Hepatocyte (in vitro differentiated cells): Measurements from ENCODE around the gene MRPL20.
"Not testable (repeated sequence)": the region's sequence is repeated elsewhere in the genome, so short reads cannot be mapped to it uniquely, and the experiment has no call there.

Experiments
- EZH2 ChIP-seq: fragments of 200-600 bp; sonication (generic); IDR thresholded peaks from 2 replicates; pipeline ENCODE4 v1.6.1; 2016; ENCODE audit warnings: antibody characterized with exemption, mild to moderate bottlenecking, borderline replicate concordance
- TF ChIP-seq, protein P1 (sequence below): fragments of 200-600 bp; sonication (generic); IDR thresholded peaks from 2 replicates; pipeline ENCODE4 v1.5.1; 2016; ENCODE audit warnings: antibody characterized with exemption, mild to moderate bottlenecking; ENCODE audit not compliant: poor library complexity

DNA sequence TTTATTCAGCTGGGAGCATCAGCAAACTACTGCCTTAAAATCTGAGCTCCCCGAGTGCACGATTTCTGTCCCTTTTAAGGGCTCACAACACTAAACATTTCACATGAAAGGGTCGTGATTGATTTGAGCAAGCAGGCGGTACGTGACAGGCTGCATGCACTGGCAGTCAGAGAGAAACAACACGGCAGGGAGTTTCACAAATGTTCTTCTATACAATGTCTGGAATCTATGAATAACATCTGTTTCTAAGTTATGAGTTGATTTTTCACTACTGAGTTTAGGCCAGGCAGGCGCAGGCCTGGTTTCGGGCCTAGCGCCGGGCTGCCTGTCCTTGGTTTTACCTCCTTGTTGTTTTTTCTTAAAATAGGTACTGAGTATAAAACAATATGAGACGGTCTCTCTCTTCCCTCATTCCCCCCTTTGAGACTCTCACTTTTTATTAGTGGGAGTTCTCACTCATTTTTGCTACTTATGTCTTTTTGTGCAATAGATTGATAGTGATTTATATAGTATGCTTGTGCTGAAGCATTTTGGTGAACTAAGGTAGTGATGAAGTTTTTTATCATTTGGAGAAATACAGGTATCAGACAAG is 5.3 kb upstream of the MRPL20 start:
- TF ChIP-seq, protein P1, sequence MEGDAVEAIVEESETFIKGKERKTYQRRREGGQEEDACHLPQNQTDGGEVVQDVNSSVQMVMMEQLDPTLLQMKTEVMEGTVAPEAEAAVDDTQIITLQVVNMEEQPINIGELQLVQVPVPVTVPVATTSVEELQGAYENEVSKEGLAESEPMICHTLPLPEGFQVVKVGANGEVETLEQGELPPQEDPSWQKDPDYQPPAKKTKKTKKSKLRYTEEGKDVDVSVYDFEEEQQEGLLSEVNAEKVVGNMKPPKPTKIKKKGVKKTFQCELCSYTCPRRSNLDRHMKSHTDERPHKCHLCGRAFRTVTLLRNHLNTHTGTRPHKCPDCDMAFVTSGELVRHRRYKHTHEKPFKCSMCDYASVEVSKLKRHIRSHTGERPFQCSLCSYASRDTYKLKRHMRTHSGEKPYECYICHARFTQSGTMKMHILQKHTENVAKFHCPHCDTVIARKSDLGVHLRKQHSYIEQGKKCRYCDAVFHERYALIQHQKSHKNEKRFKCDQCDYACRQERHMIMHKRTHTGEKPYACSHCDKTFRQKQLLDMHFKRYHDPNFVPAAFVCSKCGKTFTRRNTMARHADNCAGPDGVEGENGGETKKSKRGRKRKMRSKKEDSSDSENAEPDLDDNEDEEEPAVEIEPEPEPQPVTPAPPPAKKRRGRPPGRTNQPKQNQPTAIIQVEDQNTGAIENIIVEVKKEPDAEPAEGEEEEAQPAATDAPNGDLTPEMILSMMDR, result not testable (repeated sequence)
- not testable (repeated sequence) for TF ChIP-seq EZH2
